ENCODE measurements around the gene ZNF428.

The ZNF428 gene

DNA sequence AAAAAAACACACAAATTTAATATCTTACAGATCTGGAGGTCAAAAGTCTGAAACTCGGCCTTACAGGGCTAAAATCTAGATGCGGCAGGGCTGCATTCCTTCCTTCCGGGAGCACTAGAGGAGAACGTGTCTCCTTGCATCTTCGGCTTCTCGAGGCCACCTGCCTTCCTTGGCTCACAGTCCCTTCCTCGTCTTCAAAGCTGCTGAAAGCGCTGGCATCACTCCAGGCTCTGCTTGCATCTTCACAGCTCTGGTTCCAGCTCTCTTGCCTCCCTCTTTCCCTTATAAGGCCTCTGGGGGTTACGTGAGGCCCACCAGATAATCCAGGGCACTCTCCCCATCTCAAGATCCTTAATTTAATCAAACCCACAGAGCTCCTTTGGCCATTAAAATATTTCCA lies 54.6 kb downstream of the ZNF428 start:
- peaks cover 31% of the 10 kb centered on the region for H3K36me3 Mint-ChIP-seq
- DNase-seq, result no peak
- H3K27me3 Mint-ChIP-seq, result no peaks in the 10 kb centered on the region
- H3K27ac Mint-ChIP-seq, result peak overlapping the region; percentile 99
- no peaks in the 10 kb centered on the region for H3K9me3 Mint-ChIP-seq
- peaks cover 47% of the 10 kb centered on the region for H3K4me1 Mint-ChIP-seq
- no peak overlapping the region for H3K4me3 Mint-ChIP-seq
- CTCF ChIA-PET, result interaction anchor here (0.8 to 1.7 kb wide), 3 partner anchors 9 to 30 kb away, joined by 3 to 13 read pairs (median 4); no protein-coding TSS in a partner anchor

DNA sequence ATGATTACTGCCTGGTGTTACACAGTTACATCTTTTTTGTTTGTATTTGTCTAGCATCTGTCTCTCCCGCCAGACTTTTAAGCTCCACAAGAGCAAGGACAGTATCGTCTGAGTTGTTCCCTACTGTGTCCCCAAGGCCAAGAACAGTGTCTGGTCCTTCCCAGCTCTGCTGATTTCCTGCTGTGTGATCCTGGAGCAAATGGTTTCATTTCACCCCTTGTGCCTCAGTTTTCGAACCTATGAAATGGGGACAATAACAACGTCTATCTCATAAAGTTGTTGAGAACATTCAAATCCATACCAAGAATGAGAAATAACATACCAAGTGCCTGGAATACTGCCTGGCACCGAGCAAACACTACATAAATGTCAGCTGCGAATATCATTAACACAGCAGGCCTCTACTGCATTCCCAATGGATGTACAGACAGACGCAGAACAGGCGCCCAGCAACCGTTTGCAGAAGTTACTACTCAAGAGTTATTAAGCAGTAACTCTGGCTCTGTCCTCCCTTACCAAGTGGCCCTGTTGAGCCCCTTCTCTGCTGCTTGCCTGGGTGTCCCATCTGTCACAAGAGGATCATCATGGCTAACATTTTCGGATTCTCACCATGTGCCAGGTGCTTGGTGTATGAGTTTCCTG lies 55.5 kb downstream of the ZNF428 start:
- peaks cover 46% of the 10 kb centered on the region for H3K4me1 Mint-ChIP-seq
- H3K36me3 Mint-ChIP-seq, result peaks cover 32% of the 10 kb centered on the region
- no peak overlapping the region for H3K4me3 Mint-ChIP-seq
- DNase-seq, result no peak
- H3K27ac Mint-ChIP-seq, result peak overlapping the region; percentile 99
- CTCF ChIA-PET, result interaction anchor here (1.4 to 1.7 kb wide), 2 partner anchors 9 to 30 kb away, joined by 6 to 9 read pairs; no protein-coding TSS in a partner anchor
- H3K27me3 Mint-ChIP-seq, result no peaks in the 10 kb centered on the region
- H3K9me3 Mint-ChIP-seq, result no peaks in the 10 kb centered on the region

DNA sequence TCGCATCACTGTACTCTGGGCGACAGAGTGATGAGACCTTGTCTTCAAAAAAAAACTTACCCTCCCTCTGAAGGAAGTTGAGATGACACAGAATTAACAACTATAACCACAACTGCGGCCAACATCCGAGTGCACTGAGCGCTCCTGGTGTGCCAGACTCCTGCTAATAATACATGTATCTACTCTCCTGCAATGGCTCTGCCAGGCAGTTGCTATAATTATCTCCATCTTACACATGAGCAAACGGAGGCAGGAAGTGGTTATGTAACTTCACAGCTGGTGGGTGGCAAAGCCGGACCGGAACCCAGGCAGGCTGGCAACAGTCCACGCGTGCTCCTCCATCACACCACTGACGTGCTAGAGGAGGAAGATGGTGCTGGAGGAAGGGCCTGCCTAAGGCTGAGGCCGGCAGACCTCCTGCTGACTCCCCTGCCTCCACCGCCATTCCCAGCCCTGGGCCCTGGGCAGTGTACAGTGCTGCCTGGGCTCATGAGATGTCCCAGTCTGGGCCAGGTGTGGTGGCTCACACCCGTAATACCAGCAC lies 56.7 kb downstream of the ZNF428 start:
- CTCF ChIA-PET, result interaction anchor here (1.4 to 1.7 kb wide), 2 partner anchors 8 to 32 kb away, joined by 6 to 9 read pairs; no protein-coding TSS in a partner anchor
- no peaks in the 10 kb centered on the region for H3K9me3 Mint-ChIP-seq
- peak overlapping the region; percentile 27 for H3K4me3 Mint-ChIP-seq
- H3K27me3 Mint-ChIP-seq, result no peaks in the 10 kb centered on the region
- peak; percentile 82 for DNase-seq
- H3K27ac Mint-ChIP-seq, result peak overlapping the region; percentile 99
- H3K4me1 Mint-ChIP-seq, result peaks cover 46% of the 10 kb centered on the region
- peaks cover 37% of the 10 kb centered on the region for H3K36me3 Mint-ChIP-seq

DNA sequence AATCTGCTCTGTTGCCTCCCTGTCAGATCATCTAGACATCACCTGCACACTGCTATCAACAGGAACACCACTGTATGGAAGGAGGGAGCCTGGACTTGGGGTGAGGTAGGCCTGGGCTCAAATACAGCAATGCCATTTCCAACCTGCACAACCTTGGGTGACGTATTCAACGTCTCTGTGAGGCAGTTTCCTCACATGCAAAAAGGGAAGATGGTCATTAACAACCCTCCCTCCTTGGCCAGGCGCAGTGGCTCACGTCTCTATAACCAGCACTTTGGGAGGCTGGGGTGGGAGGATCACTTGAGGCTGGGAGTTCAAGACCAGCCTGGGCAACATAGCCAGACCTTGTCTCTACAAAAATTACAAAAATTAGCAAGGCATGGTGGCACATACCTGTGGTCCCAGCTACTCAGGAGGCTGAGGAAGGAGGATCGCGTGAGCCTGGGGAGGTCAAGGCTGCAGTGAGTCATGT lies 57.2 kb downstream of the ZNF428 start:
- no peaks in the 10 kb centered on the region for H3K9me3 Mint-ChIP-seq
- H3K36me3 Mint-ChIP-seq, result peaks cover 41% of the 10 kb centered on the region
- peak overlapping the region; percentile 99 for H3K27ac Mint-ChIP-seq
- peak overlapping the region; percentile 27 for H3K4me3 Mint-ChIP-seq
- peaks cover 46% of the 10 kb centered on the region for H3K4me1 Mint-ChIP-seq
- no peaks in the 10 kb centered on the region for H3K27me3 Mint-ChIP-seq
- CTCF ChIA-PET, result interaction anchor here (1.4 kb wide), 1 partner anchor 32 kb away, joined by 6 read pairs; no protein-coding TSS in a partner anchor
- no peak for DNase-seq

DNA sequence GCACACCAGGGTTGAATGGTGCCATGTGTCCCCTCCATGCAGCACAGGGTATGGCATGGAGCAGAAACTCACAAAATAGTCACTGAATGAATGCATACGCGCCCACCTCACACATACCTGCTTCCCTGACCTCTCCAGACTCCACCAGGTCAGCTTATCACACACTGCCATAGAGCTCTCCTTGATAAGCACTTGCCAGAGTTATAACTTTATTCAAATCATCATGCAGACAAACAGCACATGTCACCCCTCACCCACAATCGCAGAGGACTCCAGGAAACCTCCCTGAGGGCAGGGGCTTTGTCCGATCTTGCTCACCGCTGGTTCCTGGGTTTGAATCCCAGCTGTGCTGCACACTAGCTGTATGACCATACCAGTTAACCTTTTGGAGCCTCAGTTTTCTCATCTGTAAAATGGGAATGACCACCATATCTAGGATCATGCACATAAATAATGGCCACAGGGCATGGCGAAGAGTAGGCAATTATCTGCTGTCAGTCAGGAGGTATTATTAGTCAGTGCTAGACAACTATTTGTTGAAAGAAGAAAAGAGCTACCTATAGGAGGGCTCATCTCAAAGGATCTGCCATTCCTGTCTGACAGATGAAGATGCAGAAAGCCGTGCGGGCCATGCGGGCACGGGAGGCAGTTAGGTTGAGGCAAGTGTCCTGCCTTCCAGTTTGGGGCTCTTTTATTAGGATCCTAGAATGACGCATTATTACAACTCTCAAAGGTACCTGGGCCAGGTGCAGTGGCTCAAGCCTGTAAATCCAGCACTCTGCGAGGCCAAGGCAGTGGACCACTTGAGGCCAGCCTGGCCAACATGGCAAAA lies 58.1 kb downstream of the ZNF428 start:
- CTCF ChIA-PET, result interaction anchor here (0.8 to 2.3 kb wide), 3 partner anchors 10 to 35 kb away, joined by 3 to 9 read pairs (median 3); partner anchors contain the start of genes IRGQ and ZNF576
- H3K9me3 Mint-ChIP-seq, result no peaks in the 10 kb centered on the region
- peaks cover 42% of the 10 kb centered on the region for H3K36me3 Mint-ChIP-seq
- no peak overlapping the region for H3K4me3 Mint-ChIP-seq
- no peaks in the 10 kb centered on the region for H3K27me3 Mint-ChIP-seq
- no peak for DNase-seq
- peak overlapping the region; percentile 99 for H3K27ac Mint-ChIP-seq
- H3K4me1 Mint-ChIP-seq, result peaks cover 46% of the 10 kb centered on the region

DNA sequence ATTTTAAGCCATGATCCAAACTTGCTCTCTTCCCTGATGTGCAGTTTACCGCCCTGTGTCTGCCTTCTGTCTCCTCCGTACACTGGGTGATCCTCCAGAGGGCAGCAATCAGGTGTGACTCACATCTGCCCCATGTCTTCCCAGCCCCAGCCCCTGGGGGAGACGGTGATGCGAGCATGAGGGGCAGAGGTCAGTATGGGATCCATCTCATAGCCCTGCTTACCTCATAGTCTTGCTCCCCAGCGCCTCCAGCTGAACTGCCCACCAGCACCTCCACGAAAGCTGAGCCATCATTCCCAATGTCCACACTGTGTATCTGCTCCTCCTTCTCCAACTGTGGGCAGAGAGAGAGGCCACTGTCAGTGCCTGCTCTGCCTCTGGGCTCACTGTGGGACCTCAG lies 58.7 kb downstream of the ZNF428 start:
- peaks cover 46% of the 10 kb centered on the region for H3K4me1 Mint-ChIP-seq
- H3K27me3 Mint-ChIP-seq, result no peaks in the 10 kb centered on the region
- H3K9me3 Mint-ChIP-seq, result no peaks in the 10 kb centered on the region
- H3K4me3 Mint-ChIP-seq, result no peak overlapping the region
- CTCF ChIA-PET, result interaction anchor here (0.9 to 2.3 kb wide), 2 partner anchors 11 to 33 kb away, joined by 3 to 9 read pairs; no protein-coding TSS in a partner anchor
- no peak for DNase-seq
- peaks cover 42% of the 10 kb centered on the region for H3K36me3 Mint-ChIP-seq
- peak overlapping the region; percentile 99 for H3K27ac Mint-ChIP-seq

Data from activated naive CD4-positive, alpha-beta T cell treated with anti-CD3 and anti-CD28 coated beads, Interleukin-2, amount 10 ng/mL, durations not matched to agents 7 days and 5 days (primary cell).